Measurements from ENCODE around the gene CAMKK1.

The CAMKK1 gene

DNA sequence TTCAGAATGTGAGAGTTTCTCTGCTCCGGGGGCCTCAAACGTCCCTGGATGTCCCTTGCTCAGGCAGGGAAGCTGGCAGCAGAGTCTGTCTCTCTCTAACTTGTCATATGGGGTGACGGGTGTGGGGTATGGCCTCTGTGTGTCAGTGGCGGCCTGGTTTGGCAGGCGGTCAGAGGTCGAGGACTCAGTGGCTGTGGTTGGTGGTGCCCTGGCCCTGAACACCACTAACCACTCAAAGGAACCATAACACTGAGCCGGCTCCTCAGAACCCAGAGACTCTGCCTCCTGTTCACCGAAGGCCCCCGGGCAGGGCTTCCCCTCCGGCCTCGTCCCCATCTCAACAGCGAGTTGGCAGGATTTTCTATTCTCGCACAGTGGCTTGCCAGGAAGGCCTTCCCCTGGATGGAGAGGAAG lies 22.7 kb upstream of the CAMKK1 start:
- POLR2A ChIA-PET: no interaction called here
- no peak for DNase-seq (ENCODE audit: low read depth, low spot score)
- CTCF ChIA-PET: interaction anchor here (0.9 to 7.6 kb wide), 11 partner anchors 9 to 180 kb away, joined by 3 to 137 read pairs (median 49); partner anchors contain the start of gene CAMKK1
- TF ChIP-seq CTCF (IDR thresholded peaks at IDR 0.05; ENCODE audit: insufficient read depth, low read length, missing control alignments): no peak
- no peak overlapping the region for H3K4me3 ChIP-seq (ENCODE audit: low read depth, low read length)

- H3K4me3 ChIP-seq (ENCODE audit: low read depth, low read length): no peak overlapping the region
- DNase-seq (ENCODE audit: low read depth, low spot score): no peak
- ChIA-PET POLR2A (no interaction called here), CTCF (interaction anchor here (0.6 to 7.6 kb wide), 55 partner anchors 9 to 502 kb away, joined by 3 to 137 read pairs (median 5); partner anchors contain the start of genes CAMKK1, HASPIN and NCBP3)
- TF ChIP-seq CTCF (IDR thresholded peaks at IDR 0.05; ENCODE audit: insufficient read depth, low read length, missing control alignments): no peak
These were observed 21.4 kb upstream of the CAMKK1 start for GRCh38 chr17:3914312-3914670.

GRCh38 chr17:3913531-3914311 lies 20.9 kb upstream of the CAMKK1 start:
- no peak for DNase-seq (ENCODE audit: low read depth, low spot score)
- no peak overlapping the region for H3K4me3 ChIP-seq (ENCODE audit: low read depth, low read length)
- TF ChIP-seq CTCF (IDR thresholded peaks at IDR 0.05; ENCODE audit: insufficient read depth, low read length, missing control alignments): peak; percentile 99
- POLR2A ChIA-PET: no interaction called here
- CTCF ChIA-PET: interaction anchor here (0.6 to 7.6 kb wide), 61 partner anchors 9 to 503 kb away, joined by 3 to 137 read pairs (median 5); partner anchors contain the start of genes CAMKK1, HASPIN and NCBP3

DNA sequence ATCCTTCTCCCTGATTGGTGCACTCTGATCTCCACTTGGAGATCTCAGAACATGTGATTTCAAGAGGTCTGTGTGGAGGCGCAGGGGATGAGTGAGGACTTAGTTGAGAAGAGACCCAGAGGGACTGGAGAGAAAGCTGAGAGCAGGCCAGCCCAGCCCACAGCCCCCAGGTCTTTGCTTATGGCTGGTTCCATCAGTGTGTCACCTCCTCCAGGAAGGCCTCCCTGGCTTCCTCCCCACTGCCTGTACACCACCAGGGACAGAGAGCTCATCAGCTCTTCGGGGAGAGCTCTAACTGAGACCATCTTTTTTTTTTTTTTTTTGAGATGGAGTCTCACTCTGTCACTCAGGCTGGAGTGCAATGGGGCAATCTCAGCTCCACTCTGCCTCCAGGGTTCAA lies 20.0 kb upstream of the CAMKK1 start:
- DNase-seq (ENCODE audit: low read depth, low spot score): no peak
- POLR2A ChIA-PET: interaction anchor here (0.6 kb wide), 1 partner anchor 25 kb away, joined by 6 read pairs; no protein-coding TSS in a partner anchor
- TF ChIP-seq CTCF (IDR thresholded peaks at IDR 0.05; ENCODE audit: insufficient read depth, low read length, missing control alignments): no peak
- no peak overlapping the region for H3K4me3 ChIP-seq (ENCODE audit: low read depth, low read length)
- CTCF ChIA-PET: interaction anchor here (0.7 to 7.6 kb wide), 26 partner anchors 8 to 177 kb away, joined by 3 to 137 read pairs (median 9); partner anchors contain the start of gene CAMKK1

DNA sequence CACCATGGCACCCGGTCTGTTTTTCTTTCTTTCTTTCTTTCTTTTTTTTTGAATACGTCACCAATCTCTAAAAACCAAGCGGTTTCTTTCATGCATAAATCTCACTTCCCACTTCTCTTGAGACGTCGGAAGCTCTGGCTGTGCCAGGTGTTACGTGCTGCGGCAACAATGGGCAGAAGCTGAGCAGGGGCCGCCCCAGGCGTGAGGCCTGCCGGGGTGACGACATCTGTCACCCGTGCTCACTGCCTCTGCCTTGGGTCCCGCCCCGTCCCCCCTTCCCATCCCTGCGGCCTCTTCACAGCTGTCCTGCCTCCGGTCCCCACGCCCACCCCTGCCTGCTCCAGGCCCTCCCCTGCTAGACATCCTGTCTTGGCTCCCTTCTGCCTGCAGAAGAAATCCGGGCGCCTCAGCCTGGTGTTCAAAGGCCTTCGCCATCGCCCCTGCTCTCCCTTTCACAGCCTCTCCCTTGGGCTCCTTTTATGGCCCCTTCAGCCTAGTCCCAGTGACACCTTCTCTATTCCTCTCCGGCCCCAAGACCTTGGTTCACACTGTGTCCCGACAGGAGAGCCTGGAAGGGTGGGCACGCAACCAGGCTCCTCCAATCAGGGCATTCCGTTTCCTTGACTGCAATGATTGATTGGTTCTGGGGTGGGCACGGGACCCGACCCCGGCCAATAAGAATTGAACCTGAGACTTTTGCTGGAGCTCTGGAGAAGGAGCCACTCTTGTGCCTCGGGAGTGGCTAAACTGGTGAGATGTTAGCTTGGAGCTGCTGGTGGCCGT lies 18.6 kb upstream of the CAMKK1 start:
- no peak for DNase-seq (ENCODE audit: low read depth, low spot score)
- no peak overlapping the region for H3K4me3 ChIP-seq (ENCODE audit: low read depth, low read length)
- POLR2A ChIA-PET: no interaction called here
- CTCF ChIA-PET: interaction anchor here (0.6 to 7.6 kb wide), 9 partner anchors 7 to 176 kb away, joined by 3 to 137 read pairs (median 49); partner anchors contain the start of gene CAMKK1
- TF ChIP-seq CTCF (IDR thresholded peaks at IDR 0.05; ENCODE audit: insufficient read depth, low read length, missing control alignments): no peak

All from AG04449 (cell line).